HEK293T (cell line): ENCODE results near the gene EPHA10.

ENCODE experiments used
- CTCF ChIA-PET: fragments of 350-600 bp; formaldehyde crosslinking; extraction: SDS; loops from one replicate; lab custom pipeline; 2021; ENCODE audit warnings: antibody characterized with exemption, inconsistent platforms; lab: Yijun Ruan, JAX
- POLR2A ChIA-PET: fragments of 350-600 bp; formaldehyde crosslinking; extraction: SDS; loops from one replicate; lab custom pipeline; 2020; ENCODE audit warnings: antibody characterized with exemption, inconsistent platforms; lab: Yijun Ruan, JAX
- DNase-seq: peaks from one replicate; pipeline ENCODE4 v3.0.0; 2012; ENCODE audit warnings: mixed read lengths; ENCODE audit errors: extremely low spot score
- ARNT ChIP-seq: fragments of 450-650 bp; IDR thresholded peaks from 2 replicates; pipeline ENCODE4 v1.6.1; 2017; ENCODE audit warnings: mild to moderate bottlenecking
- BHLHE40 ChIP-seq: fragments of 450-650 bp; IDR thresholded peaks from 2 replicates; pipeline ENCODE4 v1.6.1; 2016; ENCODE audit warnings: mild to moderate bottlenecking, moderate library complexity, borderline replicate concordance
- CTBP1 ChIP-seq: fragments of 450-650 bp; IDR thresholded peaks from 2 replicates; pipeline ENCODE4 v1.6.1; 2016; ENCODE audit warnings: borderline replicate concordance
- ELF4 ChIP-seq: fragments of 450-650 bp; IDR thresholded peaks from 2 replicates; pipeline ENCODE4 v1.6.1; 2017; ENCODE audit warnings: antibody characterized with exemption
- FOXA1 ChIP-seq: fragments of 450-650 bp; IDR thresholded peaks from 2 replicates; pipeline ENCODE4 v1.6.1; 2016; ENCODE audit warnings: mild to moderate bottlenecking
- FOXK2 ChIP-seq: fragments of 450-650 bp; IDR thresholded peaks from 2 replicates; pipeline ENCODE4 v1.6.1; 2016; ENCODE audit warnings: mild to moderate bottlenecking
- FOXM1 ChIP-seq: fragments of 450-650 bp; IDR thresholded peaks from 2 replicates; pipeline ENCODE4 v1.6.1; 2017; ENCODE audit warnings: mild to moderate bottlenecking, borderline replicate concordance
- HDGF ChIP-seq: fragments of 450-650 bp; IDR thresholded peaks from 2 replicates; pipeline ENCODE4 v1.6.1; 2017; ENCODE audit warnings: antibody characterized with exemption, borderline replicate concordance
- L3MBTL2 ChIP-seq: fragments of 450-650 bp; conservative IDR thresholded peaks from 2 replicates; pipeline ENCODE4 v1.6.1; 2016; ENCODE audit warnings: mild to moderate bottlenecking
- LEF1 ChIP-seq: fragments of 450-650 bp; IDR thresholded peaks from 2 replicates; pipeline ENCODE4 v1.6.1; 2017; ENCODE audit warnings: mild to moderate bottlenecking, borderline replicate concordance
- NFRKB ChIP-seq: fragments of 450-650 bp; IDR thresholded peaks from 2 replicates; pipeline ENCODE4 v1.6.1; 2016; ENCODE audit warnings: mild to moderate bottlenecking, moderate library complexity
- PKNOX1 ChIP-seq: fragments of 450-650 bp; IDR thresholded peaks from 2 replicates; pipeline ENCODE4 v1.6.1; 2016
- SP1 ChIP-seq: fragments of 450-650 bp; IDR thresholded peaks from 2 replicates; pipeline ENCODE4 v1.6.1; 2017
- SUZ12 ChIP-seq: fragments of 450-650 bp; IDR thresholded peaks from 2 replicates; pipeline ENCODE4 v1.6.1; 2016; ENCODE audit warnings: mild to moderate bottlenecking
- TARDBP ChIP-seq: fragments of 450-650 bp; IDR thresholded peaks from 2 replicates; pipeline ENCODE4 v1.6.1; 2016
- ZNF384 ChIP-seq: fragments of 450-650 bp; IDR thresholded peaks from 2 replicates; pipeline ENCODE4 v1.6.1; 2016

EPHA10 gene

GRCh38 chr1:37699147-37699546, 65.8 kb downstream of the EPHA10 start:
- no peak for DNase-seq
- CTCF ChIA-PET = interaction anchor here (0.6 kb wide), 1 partner anchor 206 kb away, joined by 4 read pairs; no protein-coding TSS in a partner anchor
- no peak for TF ChIP-seq FOXA1
- no peak for TF ChIP-seq CTBP1
- TF ChIP-seq ARNT = no peak
- no peak for TF ChIP-seq LEF1
- no peak for TF ChIP-seq ZNF384
- TF ChIP-seq FOXM1 = no peak
- no peak for TF ChIP-seq HDGF
- no peak for TF ChIP-seq PKNOX1
- no peak for TF ChIP-seq L3MBTL2
- no peak for TF ChIP-seq ELF4
- POLR2A ChIA-PET = no interaction called here

DNA sequence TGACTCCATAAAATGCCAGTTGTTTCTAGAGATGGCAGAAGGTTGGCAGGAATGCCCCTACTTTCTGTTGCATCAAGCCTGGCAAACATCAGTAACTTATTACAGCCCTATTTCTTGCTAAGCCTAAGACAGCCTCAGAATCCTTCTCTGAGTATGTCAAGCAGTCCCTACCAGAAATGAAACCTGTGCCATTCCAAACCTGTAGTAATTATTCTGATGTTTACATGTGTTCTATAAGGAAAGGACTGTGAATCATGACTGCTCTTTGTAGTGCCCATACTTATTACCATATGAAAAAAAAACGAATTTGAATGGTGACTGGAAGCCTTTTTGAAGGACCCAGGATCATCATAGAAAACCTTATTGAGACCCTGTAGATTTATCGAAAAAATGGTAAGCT, 67.2 kb downstream of the EPHA10 start:
- ChIA-PET POLR2A (no interaction called here), CTCF (interaction anchor here (0.6 kb wide), 1 partner anchor 194 kb away, joined by 3 read pairs; no protein-coding TSS in a partner anchor)
- DNase-seq = no peak
- TF ChIP-seq L3MBTL2 (no peak), FOXM1 (no peak)

DNA sequence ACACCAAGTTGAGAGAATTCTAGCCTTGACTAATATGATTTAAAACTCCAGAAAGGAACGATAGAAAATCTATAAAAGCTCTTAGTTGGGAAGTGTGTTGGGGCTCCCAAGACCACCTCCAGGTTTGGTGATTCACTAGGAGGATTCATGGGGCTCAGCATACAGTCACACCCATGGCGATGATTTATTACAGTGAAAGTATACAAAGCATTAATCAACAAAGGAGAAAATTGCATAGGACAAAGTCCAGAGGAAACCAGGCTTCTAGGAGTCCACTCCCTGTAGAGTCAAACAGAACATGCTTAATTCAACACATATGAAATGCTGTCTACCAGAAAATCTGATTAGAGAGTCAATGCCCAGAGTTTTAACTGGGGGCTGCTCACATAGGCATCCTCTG, 67.8 kb downstream of the EPHA10 start:
- POLR2A ChIA-PET = no interaction called here
- no peak for DNase-seq
- TF ChIP-seq PKNOX1 = no peak
- no peak for TF ChIP-seq SP1
- TF ChIP-seq HDGF = no peak
- no peak for TF ChIP-seq CTBP1
- no peak for TF ChIP-seq TARDBP
- no peak for TF ChIP-seq BHLHE40
- TF ChIP-seq L3MBTL2 = no peak
- no peak for TF ChIP-seq SUZ12
- TF ChIP-seq LEF1 = no peak
- no peak for TF ChIP-seq FOXA1
- no peak for TF ChIP-seq ELF4
- TF ChIP-seq ARNT = no peak
- no peak for TF ChIP-seq FOXK2
- no peak for TF ChIP-seq NFRKB
- TF ChIP-seq ZNF384 = no peak
- no peak for TF ChIP-seq FOXM1
- CTCF ChIA-PET = no interaction called here

DNA sequence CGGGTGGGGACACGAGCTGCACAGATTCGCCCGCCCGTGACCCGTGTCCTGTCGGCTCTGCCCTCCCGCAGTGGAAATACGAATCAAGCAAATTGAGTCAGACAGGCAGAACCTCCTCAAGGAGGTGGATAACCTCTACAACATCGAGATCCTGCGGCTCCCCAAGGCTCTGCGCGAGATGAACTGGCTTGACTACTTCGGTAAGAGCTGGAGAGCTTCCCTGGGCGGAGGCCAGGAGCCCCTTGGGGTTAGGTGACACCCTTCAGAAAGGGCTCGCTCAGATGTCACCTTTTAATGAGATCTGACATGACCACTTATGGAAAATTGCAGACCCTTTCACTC, 72.1 kb downstream of the EPHA10 start:
- ChIA-PET CTCF (interaction anchor here (1.6 kb wide), 1 partner anchor 16 kb away, joined by 5 read pairs; no protein-coding TSS in a partner anchor), POLR2A (interaction anchor here (0.6 to 1.8 kb wide), 5 partner anchors 64 to 166 kb away, joined by 3 to 5 read pairs (median 4); partner anchors contain the start of gene MTF1)
- TF ChIP-seq CTBP1 (no peak), PKNOX1 (no peak), ZNF384 (no peak), LEF1 (no peak), TARDBP (no peak), FOXM1 (no peak), SP1 (no peak), ELF4 (no peak), BHLHE40 (no peak), L3MBTL2 (no peak; the same call in 1 of the 2 replicates), ARNT (no peak), FOXA1 (no peak), SUZ12 (no peak), NFRKB (no peak), FOXK2 (no peak), HDGF (no peak)
- DNase-seq = no peak

DNA sequence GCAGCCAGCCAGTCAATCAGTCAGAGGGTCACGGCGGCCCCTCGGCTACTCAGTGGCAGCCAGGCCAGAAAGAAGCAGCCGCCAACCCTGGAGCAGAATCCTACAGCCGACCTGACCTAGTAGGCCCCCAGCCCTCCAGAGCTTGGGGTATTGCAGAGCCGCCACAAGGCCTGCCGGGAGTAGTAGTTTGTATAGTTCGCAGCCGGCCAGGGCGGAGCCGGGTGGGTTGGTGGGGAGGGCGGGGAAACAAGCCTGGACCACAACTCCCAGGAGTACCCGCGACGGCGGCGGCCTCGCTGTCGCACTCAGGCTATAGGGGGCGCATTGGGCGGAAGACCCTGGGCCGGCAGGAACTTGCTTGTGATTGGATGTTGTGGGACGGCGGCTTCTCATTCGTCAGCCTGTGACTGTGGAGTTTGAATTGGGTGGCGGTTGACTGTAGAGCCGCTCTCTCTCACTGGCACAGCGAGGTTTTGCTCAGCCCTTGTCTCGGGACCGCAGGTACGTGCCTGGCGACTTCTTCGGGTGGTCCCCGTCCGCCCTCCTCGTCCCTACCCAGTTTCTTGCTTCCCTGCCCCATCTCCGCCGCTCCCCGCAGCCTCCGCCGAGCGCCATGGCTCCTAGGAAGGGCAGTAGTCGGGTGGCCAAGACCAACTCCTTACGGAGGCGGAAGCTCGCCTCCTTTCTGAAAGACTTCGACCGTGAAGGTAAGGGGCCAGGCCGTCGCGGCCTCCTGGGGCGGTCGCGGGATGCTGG, 72.7 kb downstream of the EPHA10 start, which contains the start of gene CDCA8:
Gene CDCA8 (plus strand): TSS at position 439 of the 756 bp plus-strand sequence. CDS start 175 bp downstream, at position 614.
- ChIA-PET CTCF (interaction anchor here (0.6 to 1.6 kb wide), 2 partner anchors 10 to 17 kb away, joined by 3 to 5 read pairs; no protein-coding TSS in a partner anchor), POLR2A (interaction anchor here (0.6 to 3.6 kb wide), 9 partner anchors 11 to 167 kb away, joined by 3 to 19 read pairs (median 5); partner anchors contain the start of genes C1orf122, MTF1 and YRDC)
- peak; percentile 95 for DNase-seq
- 0 out of 2 replicates have a peak, but pooled peaks have one; percentile 22 for TF ChIP-seq ELF4
- TF ChIP-seq TARDBP = no peak
- TF ChIP-seq FOXM1 = peak; percentile 88
- peak; percentile 48; the same call in 1 of the 2 replicates for TF ChIP-seq PKNOX1
